K562 treated with DMSO at 1 percent for 4 hours (cell line): ENCODE results near the gene RTN4IP1. TPM values are rescaled to one million over a fixed set of nuclear protein-coding genes. Genes with fewer than 3 reads are reported as not detected.

Experiments used
- total RNA-seq: library from RNA; unstranded; fragments of 300-600 nt; gene quantifications from 2 replicates; pipeline ENCODE4 v1.2.3, GENCODE V29; 2022; ENCODE audit not compliant: insufficient read depth

Gene RTN4IP1, protein sequence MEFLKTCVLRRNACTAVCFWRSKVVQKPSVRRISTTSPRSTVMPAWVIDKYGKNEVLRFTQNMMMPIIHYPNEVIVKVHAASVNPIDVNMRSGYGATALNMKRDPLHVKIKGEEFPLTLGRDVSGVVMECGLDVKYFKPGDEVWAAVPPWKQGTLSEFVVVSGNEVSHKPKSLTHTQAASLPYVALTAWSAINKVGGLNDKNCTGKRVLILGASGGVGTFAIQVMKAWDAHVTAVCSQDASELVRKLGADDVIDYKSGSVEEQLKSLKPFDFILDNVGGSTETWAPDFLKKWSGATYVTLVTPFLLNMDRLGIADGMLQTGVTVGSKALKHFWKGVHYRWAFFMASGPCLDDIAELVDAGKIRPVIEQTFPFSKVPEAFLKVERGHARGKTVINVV
- 10.8 and 13.3 TPM in 2 replicates for total RNA-seq

DNA sequence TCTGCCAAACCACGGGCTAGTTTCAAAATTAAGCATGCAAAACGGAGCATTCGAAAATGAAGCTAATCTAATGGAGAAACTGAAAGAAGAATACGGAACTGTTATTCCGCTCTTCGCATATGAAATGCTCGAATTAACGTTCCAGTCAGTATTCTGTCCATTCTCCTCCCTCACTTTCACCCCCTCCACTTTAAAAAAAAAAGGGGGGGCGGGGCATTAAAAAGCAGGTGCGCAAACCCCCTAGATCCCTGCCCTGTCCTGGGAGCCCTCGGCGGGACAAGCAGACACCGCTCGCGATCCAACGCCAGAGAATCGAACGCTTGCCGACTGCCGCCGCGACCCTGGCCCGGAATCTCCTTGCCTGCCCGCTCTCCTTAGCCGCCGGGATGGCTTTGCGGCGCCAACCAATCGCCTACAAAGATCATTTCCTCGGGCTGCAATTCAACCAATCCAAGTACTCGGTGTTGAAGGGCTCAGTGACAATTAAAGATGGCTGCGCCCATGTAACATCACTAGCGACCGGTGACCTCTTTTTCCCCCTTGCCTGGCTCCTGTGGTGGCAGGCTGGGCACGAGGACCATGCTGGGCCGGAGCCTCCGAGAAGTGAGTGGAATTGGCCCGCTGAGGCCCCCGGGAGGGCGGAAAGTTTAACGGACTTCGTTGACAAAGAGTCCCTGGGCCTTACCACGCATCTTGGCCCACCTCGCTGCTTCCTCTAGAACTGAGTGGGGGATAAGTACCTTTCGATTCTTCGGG is at the start of gene RTN4IP1, which contains the start of gene QRSL1:
Gene RTN4IP1 (minus strand): TSS at position 396 of the 756 bp plus-strand sequence. CDS start 477 bp downstream, outside the sequence.
Gene QRSL1 (plus strand): TSS at position 476 of the 756 bp plus-strand sequence. CDS start 104 bp downstream, at position 580.

Other genes with a start within 250 kb of the RTN4IP1 start
- gene QRSL1, start 80 bp upstream of the RTN4IP1 start, total RNA-seq = 12.4 and 14.1 TPM in 2 replicates